GM18519 (cell line): ENCODE results near the gene SRGAP3.

Source experiments
- ATAC-seq: cut with Tn5 transposase; IDR thresholded peaks from one replicate; pipeline ENCODE4 v1.9.1; 2021; ENCODE audit warnings: mild to moderate bottlenecking, moderate library complexity; ENCODE audit not compliant: unreplicated experiment, low FRiP score

The SRGAP3 gene

DNA sequence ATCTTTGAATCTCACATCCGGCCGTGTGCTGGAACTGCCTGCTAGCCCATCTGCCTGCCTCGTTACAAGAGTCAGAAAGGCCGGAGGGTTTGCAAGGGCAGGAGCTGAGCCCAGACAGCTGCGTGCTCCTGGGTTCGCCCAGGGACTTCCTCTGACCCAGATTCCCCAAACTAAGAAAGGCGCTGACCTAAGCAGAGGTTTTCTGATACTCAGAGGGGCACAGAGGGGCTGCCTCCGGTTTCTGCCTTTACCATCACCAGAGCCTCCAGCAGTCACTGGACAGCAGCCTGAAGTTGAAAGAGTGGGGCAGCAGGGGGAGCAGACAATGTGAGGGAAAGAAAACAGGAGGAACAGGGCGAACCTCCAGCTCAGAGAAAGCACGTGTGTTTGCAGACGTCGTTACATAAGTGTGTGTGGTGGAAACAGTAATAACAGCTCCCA is 252.7 kb downstream of the SRGAP3 start:
- no peak for ATAC-seq

DNA sequence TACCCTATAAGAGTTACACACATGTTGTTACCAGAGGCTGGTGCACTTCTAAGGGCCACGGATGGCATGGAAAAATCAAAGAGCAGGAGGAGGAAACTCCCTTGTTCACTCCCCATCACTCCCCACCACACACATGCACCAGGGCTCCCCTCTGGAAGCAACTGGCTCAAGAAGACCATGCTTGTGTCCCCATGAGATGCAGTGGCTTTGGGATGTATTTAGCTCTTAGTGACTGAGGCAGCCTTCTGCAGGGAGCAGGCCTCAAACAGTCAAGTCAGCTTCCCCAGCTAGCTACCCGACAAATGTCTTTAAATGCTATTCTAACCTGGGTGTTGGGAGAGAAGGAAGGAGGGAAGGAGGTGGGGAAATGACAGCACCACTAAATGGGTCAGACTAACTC is 253.2 kb downstream of the SRGAP3 start:
- no peak for ATAC-seq

DNA sequence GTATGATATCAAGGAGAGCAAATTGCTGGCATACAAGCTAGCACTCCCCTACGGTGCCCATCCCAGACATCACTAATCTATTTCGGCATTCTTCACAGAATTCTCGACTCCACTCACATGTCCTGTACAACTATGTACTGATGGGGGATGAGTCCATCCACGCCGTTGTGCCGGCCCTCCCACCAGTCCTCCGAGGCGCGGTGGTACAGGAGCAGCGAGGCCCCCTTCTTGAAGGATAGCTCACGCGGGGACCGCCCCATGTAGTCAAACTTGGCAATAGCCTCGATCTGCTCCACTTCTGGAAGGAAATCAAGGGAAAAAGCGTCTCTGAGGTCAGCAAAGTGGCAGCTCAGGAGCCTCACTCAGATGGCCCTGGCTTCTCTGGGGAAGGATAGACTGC is 255.2 kb downstream of the SRGAP3 start:
- ATAC-seq, result no peak

DNA sequence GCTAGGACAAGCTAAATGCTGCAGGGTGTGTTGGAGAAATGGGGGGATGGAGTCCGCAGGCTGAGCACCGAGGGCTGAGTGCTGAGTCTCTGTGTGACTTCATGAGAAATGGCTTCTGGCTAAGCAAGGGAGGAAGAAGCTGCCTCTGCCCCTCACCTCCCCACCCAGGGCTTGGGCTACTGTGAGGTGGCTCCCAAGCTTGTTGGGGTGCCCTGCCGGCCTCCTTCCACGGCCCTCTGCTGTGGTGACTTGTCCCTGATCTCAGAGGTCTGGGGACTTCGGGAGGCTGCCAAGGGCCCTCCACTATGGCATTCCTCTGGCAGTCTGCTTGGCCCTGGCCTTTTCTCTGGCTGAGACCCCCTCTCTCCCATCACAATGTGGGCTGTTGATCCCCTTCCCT is 256.1 kb downstream of the SRGAP3 start:
- ATAC-seq, result no peak

DNA sequence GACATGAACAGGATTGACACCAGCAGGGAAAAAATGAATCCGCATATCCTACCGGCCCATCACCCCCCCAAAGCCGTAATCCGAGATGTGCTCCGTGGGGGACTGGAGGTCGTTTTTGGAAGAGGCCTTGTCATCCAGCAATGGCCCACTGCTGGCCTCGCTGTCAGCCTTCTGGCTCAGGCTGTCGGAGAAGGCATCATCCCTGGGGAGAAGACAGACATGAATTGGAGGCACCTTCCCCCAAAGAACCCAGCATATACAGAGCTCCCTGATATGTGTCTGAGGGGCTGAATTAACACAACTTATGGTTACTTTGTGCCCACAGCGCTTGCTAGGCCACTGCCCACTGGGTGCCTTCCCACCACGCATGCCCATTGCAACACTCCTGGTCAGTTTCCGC is 256.6 kb downstream of the SRGAP3 start:
- ATAC-seq, result no peak

DNA sequence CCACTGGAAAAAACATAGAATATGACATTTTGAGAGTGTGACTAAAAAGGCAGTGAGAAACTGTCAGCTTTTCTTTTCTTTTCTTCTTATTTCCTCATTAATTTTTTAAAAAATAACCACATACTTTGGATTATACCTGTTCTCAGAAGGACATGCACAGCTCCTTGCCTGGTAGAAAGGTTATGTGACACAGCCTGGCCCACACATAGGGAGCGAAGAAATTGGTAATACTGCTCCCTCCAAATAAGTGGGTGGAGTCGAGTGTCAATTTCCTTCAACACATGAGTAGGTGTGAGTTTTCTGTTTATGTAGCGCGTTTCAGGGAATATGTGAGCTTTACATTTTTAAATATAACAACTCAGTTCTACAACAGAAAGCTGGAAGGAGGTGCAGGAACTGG is 257.2 kb downstream of the SRGAP3 start:
- no peak for ATAC-seq

DNA sequence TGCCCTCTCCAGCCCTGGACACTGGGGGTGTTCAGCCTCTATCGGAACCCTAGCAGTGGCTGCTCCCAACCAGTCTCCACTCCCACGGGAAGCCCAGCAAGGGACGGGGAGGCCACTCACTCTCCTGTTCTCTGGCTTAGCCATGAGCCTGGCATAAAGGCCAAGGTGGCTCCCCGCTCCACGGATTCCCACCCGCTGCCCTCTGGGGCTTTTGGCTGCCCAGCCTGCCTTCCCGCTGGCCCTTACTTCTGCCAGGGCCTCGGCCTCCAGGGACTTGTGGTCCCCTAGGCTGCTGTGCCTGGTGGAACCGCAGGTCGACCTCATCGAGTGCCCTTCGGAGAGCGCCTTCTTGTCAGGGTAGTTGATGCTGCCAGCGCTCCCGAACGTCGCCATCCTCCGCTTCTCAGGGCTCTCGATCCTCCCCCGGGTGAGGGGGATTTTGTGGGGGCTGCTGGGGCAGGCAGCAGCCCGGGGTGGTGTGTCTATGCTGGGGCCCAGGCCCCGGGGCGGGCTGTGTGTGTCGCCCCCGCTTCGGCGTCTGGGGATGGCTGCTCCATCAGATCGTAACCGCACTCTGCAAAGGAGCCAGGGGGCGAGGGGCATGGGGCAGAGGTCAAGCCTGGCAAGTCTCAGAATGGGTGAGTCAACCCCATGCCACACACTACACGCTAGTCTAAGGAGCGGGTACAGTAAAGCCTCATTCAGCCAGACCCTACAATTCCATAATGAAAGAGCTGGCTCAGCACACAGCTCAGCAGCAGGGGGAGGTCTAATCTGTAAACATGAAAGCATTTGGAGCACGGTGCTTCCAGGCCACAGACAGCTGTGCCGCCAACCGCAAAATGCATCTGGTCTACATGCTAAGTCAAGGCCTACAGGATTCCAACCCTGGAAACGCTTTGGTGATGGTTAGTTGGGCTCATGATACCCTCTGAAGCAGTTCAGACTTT is 258.9 kb downstream of the SRGAP3 start:
- no peak for ATAC-seq

DNA sequence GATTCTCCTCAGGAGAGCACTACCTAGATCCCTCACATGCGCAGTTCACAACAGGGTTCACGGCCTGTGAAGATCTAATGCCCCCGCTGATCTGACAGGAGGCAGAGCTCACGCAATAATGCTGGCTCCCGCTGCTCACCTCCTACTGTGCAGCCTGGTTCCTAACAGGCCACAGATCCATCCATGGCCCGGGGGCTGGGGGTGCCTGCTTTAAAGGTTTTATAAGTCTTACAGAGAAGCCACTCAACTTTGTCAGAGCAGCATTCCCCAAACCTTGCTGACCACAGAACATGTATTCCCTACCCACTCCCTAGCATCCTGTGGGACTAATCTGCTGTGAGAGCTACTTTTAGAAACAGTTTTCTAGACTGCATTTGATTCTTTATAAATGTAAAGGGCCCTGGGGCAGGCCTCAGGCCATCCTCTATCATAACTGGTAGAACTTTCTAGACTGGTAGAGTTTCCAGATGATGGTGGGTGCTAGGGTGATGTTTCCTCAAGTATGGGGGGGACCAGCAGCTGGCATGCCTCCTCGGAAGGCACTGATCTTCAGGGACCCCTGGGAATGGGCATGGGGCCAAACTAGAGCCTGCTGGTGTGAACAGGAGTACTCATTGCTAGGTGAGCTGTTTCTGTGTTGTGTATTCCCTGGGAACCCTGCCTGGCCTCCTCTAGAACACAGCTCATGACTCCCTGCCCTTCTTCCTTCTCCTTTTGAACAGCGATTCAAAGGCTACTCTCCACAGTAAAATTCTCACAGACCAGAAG is 260.5 kb downstream of the SRGAP3 start:
- ATAC-seq, result no peak

DNA sequence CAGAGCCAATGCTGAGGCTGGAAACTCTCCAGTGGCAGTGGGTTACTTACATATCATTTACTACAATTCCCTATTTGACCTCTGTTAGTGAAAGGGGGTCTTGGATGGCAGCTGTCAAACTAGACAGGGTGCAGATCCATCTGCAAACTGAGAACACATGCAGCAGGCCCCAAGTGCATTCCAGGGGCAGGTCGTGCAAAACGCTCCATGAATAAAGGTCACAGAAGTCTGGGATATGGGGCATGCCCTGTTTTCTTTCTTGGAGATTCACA is 261.1 kb downstream of the SRGAP3 start:
- no peak for ATAC-seq

DNA sequence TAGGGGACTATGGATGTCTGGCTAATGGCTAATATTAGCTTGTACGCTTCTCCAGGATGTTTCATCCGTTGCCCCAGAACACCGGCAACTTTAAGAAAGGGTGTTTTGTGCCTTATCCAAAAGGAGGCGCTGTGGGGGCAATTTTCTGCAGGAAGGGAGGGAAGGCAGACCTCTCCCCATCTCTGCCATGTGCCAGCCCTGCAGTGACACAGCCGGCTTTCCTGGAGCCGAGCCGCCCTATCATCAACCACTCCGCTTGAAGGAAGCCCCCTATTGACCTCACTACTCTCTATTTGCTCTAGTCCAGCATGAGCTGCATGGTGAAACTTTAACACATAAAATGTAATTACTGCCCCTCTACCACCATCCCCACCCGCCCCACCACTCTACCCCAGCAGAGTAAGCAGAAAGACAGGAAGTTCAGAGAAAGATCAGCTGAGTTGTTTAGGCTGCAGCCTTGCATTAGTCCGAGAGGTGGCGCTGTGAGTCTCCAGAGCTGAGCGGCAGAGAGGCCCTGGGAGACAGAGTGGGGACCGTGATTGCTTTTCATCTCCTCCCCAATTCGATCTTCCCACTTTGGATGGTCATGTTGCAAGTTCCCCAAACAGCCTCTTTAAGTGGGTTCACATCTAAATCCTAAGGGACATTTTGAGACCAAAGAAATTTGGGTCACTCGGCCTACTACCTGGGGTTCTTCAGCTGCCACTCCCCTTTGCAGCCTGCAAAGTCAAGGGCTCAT is 261.6 kb downstream of the SRGAP3 start:
- ATAC-seq, result peak; percentile 60

DNA sequence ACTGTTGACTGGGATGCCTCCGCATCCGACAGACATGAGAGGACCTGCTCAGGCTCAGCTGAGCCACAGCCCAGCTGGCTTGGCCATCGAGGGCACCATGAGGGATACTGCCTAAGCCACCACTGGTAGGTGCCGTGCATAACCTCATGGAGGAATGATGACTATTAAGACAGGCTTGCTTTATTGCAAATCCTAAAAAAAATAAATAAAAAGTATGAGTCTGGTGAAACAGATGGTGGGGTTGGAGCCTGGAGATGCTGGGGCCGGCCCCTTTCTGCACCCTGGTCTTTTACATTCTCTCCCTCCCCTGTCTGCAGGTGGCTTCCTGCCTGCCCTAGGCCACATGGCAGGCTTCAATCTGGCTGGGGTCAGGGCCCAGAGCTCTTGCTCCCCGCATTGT is 262.2 kb downstream of the SRGAP3 start:
- ATAC-seq, result no peak

DNA sequence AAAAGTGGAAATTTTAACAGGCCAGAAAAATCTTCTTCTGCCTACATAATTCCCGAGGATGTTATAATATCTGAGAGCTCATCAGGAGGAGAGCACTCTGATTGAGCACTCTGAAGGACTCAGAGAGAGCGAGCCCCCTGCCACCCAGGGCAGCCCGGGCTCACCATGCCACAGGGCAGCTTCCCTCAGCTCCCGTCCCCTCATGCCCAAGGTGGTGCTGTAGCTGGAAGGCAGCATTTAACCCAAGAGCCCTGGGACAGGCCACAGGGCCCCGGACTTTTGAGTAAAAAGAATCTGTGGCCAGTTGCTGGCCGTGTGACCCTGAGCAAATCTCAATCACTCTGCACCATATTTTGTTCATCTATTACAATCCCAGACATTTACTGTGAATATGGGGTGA is 262.7 kb downstream of the SRGAP3 start:
- no peak for ATAC-seq

DNA sequence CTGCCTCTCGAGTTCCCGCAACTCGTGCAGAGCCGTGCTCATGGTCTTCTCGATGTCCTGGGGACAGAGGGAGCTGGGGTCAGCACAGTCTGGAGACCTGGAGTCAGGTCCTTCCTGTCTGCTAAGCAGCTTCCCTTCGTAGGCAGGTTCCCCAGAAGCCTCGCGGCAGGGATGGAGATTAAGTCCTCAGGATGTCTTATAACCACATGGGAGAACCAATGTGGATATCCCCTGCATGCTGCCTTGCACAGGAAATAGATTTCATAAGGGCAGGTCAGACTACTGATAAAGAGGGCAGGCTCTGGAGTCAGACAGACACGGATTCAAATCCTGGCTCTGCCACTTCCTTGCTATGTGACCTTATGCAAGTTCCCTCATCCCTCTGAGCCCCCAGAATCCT is 263.6 kb downstream of the SRGAP3 start:
- ATAC-seq, result no peak

DNA sequence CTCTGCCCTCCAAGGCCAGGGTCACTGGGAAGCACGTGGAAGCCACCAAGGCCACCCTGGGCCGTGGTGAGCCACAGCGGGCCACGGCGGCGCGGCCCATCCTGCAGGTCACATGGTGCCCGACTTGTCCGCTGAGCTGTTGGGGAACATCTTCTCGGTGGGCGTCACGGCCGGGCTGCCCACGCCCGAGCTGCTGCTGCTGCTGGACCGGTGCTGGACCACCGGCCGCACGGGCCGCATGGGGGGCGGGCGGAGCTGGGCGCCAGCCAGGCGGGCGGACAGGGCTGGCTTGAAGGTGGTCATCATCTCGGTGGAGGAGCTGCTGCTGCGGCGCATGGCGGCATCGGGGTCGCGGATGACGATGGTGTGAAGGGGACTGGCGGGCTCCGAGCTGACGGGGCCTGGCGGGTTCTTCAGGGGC is 264.0 kb downstream of the SRGAP3 start:
- ATAC-seq, result no peak

DNA sequence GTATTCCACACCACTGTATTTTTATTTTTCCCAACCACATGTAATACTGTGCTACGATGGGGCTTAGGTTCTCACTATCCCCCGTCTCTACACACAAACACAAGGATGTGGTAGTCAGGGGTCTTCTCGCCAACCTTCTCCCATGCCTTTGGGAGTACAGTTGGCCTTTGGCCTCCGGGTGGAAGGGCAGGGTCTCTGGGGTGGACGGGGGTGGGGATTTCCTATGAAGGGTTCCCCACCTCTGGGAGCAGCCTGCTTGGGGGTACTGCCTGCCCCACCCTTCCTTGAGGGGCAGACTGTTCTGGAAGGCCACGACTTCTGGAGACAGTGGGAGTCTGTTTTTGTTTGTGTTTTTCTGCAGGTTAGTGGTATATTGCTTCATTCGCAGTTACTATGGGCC is 264.9 kb downstream of the SRGAP3 start:
- no peak for ATAC-seq

DNA sequence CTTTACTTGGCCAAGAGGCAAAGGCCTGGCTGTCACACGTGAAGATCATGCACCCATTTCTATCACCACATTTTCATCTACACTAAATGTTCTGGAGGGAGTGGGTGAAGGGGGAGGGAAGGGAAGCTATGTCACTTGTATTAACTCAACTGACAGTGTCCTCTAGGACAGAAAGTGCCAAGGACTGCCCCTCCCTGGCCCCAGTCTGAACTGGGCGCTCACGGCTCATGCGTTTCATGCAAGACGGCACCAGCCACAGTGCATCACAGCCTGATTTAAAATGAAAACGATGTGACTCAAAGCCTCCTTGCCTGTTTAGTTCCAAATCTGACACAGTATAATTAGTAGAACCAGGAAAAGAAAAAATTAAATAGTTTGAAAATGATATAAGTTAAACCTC is 265.4 kb downstream of the SRGAP3 start:
- ATAC-seq, result no peak

DNA sequence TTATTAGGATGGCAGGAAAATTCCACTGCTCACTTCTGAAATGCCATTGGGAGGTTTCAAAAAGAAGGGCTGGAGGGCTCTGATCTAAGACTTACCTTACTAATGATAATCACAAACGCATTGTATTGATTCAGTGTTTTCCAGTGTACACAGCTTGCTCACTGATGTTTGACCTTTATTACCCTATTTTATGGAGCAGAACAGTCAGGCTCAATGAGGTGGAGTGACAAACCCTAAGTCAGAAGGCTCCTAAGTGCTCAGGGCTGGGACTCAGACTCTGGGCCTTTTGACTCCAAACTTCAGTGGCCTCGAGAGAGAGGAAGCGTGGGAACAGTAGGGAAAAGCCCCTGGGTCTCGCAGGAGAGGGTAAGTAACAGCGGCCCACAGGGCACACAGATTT is 265.9 kb downstream of the SRGAP3 start:
- no peak for ATAC-seq

DNA sequence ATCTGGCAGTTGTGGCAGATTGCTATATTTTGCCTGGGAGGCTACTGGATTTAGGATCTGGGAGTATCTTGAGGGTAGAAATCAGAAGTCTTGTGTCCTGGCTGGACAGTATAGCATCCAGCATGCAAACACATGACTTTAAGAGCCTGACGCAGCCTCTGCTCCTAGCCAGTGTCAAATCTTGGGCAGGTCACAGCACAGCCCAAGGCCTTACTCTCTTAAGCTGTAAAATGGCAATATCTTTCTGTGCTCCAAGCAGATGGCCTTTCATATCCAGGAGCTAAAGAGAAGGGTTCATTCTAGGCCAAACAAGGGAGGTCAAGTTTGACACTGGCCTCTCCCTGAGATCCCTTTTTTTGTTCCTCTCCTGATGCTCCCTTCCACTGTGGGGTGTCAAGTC is 266.4 kb downstream of the SRGAP3 start:
- no peak for ATAC-seq

DNA sequence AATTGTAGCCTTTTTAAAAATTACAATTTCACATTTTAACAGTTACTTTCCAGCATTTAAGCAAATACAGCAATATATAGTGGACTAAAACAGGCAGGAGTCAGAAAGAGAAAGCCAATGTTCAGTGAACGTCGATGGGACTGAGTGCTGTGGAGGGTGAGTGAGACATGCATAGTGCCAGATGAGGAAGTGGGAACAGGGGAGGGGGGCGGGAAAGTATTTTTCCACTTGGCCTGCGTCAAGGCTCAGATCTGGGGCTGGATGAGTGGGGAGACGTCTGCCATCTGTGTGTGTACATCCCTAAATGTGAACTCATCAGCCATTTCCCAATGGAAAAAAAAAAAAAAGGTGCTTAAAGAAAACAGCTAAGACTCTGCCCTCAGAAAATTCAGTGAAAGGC is 266.9 kb downstream of the SRGAP3 start:
- ATAC-seq, result no peak

DNA sequence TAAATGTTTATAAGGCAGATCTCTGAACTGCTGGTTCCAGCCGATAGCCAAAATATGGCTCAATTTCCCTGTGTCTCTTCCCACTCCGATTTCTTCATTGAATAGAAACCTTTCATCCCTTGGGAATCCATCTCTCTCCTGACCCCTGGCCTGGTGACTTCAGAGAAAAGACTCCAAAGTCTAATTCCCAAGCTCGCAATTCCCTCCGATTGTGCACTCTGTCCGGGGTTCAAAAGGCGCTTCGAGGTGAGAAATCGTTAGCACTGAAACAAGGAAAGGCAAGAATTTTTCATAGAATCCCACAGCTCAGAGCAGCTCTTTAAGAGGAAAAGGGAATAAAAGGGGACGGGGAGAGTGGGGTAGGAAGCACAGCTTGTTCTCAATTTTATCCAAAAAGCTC is 267.7 kb downstream of the SRGAP3 start:
- no peak for ATAC-seq

DNA sequence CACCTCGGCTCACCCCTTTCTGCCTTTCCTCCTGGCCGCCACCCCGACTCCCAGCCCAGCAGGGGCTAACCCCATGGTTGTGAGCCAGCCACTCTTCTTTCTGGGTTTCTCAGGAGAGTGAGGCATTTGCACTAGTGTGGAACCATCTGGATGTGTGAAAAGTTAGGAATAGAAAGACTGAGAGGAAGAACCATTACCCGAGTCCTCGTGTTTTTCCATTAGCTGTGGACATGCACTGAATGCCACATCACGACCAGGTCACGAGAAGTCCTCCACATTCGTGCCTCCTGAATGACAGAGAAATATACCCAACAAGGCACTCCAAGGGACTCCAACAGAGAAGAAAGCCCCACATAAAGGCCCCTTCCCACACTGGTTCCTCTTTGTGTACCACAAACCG is 268.1 kb downstream of the SRGAP3 start:
- no peak for ATAC-seq
